Esophagus mucosa (tissue), 1 donor: ENCODE measurements around the gene SEMA6A. TPM values are rescaled to one million over a fixed set of nuclear protein-coding genes. Genes with fewer than 3 reads are reported as not detected.

Experiments used
- ATAC-seq: fragments of 200-7000 bp; cut with Tn5 transposase; one replicate; pipeline ENCODE4 v1.9.1; 2020
- total RNA-seq: library from RNA; stranded (reverse); gene quantifications from one replicate; pipeline ENCODE4 v1.2.4, GENCODE V29; 2023
- donor health status: DM: yes; HTN: yes; CAD: no.

The SEMA6A gene
- total RNA-seq, 1 donor from 2014 or later, result 6.1 TPM

DNA sequence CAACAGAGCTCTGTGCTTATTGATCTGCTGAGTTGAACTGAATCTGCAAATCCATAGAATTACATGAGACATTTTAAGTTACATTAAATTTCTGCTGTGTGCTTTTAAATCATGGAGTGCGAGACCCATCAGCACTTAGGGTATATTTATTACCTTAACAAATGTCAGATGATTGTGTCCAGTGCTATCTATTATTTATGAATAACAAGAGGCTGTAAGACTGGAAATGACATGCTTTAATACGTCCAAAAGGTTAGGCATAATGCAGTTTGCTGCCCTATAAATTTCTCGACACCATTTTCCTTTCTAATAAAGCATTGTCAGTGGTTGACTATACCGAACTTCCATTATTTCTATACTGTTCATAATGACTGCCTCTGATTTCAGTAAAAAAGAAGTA, 117.6 kb downstream of the SEMA6A start:
- no peak for ATAC-seq

DNA sequence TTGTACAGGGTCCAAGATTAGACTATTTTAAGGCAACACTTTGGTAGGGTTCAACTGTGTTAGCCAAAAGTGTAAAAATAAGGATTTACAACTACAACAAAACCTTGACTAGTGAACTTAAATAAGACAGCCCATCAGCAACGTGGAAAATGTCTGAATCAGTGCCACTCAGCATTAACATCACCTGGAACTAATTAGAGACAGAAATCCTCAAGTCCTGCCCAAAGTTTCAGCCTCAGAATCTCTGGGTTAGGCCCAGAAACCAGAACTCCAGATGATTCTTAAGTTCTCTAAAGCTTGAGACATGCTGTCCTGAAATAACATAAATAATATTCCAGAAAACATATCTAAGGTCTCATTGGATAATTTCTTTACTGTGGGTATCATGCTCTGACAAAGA, 118.6 kb downstream of the SEMA6A start:
- ATAC-seq, result no peak

DNA sequence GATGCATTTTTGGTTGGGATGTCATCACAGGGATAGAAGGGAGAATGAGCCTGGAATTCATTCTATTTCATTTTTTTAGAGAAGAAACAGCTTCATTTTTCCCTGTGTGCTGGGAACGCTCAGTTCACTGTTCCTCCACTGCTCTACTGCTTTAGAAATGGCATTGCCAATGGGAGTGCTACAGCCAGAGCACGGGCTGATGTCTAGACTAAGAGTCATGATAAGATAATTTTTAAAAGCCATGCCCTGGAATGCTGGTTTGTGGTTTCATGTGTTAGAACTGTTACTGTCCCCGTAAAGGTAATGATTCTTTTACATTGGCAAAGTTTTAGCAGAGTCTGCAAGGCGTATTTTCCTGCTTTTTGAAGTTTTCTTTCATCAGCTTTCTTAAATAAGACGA, 119.6 kb downstream of the SEMA6A start:
- no peak for ATAC-seq

DNA sequence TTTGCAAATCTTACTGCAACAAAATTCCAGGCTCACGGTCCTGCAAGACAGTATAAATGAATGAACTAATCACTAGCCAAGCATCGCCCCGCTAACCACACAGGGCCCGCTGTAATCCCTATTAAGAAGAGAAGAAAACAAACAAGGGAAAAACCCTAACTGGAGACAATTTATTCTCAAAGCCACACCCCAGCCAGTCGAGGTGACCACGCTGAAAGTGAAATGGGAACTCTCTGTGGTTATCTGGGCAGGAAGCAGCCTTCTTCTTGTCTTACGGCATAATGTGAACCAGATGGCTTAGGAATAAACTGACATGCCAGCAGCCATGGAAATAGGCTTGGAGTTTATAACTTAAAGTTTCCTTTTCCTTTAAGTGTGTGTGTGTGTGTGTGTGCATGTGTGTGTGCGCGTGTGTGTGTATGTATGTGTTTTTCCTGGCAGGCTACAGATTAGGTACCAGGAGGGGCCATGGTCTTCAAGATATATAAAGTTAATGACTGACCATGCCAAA, 120.2 kb downstream of the SEMA6A start:
- ATAC-seq, result peak; percentile 17

DNA sequence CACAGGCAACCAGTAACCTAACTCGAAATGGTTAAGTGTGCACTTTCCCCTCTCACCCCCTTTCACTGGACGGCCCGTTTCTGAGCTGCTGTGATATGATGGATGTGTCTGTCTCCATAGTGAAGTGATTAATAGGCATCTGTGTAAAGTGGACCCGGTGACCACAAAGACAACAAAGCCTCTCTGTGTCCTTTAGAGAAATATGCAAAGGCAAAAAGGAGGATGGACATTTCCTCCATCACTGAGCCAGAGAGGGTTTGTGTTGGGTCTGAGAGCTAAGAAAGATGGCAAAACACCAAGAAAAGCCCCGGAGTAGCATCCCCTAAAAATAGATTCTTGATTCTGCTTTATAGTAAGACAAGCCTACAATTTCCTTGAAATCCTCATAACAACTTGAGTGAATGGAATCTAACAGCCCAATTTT, 120.6 kb downstream of the SEMA6A start:
- ATAC-seq, result no peak

DNA sequence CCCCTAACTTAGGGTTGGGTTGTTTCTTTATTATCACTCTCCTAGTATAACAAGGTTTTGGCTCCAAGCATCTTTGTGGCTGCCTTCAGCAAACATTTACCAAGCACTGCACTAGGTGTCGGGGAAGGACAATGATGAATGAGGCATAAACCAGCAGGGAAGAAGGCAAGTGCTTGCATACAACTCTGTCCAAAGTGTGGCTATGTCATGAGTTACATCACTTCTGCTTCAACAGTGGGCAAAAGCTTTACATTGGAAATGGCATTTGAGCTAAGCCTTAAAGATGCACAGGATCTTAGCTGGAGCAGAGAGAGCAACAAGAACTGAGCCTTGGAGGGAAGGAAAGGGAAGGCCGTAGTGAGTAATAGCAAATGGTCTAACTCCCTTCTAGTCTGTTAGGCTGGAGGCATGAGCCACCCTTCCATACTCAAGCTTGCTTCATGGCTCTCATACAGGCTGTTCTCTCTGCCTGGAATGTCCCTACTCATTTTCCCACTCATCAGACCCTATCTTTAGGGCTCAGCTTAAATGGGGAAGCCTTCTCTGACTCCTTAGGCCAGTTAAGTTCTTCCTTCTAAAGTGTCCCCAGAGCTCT, 121.8 kb downstream of the SEMA6A start:
- ATAC-seq, result no peak

DNA sequence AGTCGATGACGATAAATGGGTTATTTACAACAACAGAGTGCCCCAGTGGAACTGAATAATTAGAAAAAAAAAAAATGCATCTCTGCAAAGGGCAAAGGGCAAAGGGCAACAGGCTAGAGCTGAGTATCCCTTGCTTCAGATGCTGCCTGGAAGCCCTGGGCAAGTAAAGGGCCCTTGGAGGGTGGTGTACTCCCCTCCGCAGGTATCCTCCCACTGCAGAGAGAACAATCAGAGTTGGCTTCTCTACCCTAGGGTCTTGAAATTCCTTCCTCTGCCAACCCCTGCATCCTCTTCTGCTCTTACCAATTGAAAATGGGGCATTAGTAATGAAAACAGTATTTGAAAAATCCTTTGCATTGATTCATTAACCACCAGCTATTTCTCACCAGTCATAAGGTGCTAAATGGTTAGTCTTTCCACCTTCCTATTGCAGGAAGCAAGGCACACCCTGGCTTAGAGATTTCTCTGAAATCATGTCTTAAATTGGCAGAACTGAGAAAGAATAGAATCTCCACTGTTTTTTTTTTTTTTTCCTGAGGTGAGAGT, 122.6 kb downstream of the SEMA6A start:
- ATAC-seq, result no peak

DNA sequence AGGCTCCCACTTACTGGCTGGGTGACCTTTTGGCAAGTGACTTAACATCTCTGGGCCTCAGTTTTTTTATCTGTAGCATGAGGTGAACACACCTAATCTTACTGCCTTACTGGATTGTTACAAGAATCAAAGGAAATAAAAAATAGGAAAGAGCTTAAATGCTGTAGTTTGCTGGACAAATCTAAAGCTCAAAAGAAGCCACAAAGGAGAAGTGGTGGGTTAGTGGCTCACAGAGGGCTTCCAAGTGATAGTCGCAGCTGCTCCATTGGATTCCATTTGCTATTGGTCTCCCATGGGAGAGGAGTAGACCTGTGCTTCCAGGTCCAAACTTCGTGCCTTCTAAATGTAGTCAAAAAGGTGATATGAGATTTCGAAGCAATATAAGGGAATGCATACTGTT, 123.6 kb downstream of the SEMA6A start:
- ATAC-seq, result no peak

DNA sequence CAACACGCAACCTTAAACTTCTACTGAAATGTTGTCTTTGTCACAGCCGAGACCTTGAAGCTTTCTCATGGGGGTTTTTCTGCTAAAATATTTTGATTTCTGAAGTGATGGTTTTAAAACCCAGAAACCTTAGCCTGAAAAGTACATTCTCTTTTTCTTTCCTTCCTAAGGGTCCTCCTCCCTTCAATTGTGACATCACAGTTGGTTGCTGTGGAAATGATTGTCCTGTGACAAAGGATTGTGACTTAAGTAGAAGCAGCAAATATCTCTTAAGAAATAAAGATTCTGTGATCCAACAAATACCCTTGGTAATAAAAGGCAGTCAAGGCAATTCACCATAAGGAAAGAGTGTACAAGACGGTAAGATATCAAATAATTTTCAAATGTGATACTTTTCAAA, 125.2 kb downstream of the SEMA6A start:
- ATAC-seq, result no peak

DNA sequence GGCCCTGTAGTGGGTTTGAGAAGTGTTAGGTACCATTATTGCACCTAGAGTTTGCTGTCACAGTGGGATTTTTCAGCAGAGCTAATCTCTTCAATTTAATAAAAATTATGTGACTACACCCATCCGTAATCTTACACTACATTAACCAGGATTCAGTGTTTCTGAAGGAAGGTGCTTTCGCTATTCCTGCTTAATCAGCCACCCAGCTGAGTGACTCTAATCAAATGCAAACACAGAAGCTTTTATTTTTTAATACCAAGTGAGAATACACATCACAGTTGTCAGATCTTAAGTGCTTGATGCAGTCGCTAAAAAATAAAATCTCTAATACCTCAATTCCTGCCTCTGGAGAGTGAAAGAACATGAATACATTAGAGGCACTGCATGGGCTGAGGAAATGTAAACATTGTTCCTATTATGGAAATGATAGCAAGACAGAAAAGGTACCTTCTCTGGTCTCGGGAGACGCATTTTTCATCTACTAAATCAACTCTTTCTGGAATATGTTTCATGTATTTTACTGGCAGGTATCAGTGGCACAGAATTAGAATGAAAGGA, 125.7 kb downstream of the SEMA6A start:
- no peak for ATAC-seq

DNA sequence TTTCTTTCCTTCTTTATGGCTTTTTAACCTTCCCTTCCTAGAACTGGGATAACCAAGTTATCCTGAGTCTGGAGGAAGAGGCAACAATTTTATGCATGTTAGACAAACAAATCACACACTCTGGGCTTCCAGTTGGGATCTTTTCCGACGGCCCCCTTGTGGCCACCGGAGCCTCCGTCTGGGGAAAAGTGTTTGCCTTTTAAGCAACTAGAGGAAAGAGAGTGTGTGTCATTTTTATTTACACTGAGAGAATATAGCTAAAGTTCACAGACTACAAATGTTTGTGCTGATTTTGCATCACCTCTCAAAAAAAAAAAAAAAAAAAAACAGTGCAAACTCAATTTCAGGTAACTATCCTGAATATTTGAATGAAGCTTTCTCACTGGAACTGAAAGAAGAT, 126.2 kb downstream of the SEMA6A start:
- ATAC-seq, result no peak

DNA sequence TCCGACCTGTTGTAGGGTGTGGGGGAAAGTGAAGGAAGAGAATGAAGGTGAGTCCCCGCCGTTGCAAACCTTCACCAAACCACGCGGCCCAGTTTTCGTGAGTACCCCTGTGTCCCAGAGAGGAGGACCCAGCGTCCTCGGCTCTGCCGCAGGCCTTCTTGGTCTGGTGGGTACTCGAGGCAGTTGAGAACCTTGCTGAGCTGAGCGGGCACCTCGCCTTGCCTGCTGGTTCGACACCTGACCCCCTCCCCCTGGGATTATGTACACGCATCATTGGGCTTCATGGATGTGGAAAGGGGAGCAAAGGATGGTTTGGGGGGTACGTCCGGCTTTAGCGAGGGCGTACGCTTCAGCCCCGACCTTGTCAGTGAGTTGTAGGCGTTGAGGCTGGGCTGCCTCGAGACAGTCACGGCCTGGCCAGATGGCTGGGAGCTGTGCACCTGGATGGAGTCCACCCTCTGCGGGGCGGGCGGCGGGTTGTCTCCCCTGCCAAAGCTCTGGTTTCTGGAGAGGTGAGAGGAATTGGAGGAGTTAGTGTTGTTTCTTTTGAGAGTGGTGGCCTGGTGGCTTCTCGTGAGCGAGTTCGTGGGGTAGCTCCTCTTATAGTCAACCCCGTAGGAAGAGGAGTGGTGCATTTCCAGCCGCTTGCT, 128.1 kb downstream of the SEMA6A start:
- ATAC-seq, result no peak

DNA sequence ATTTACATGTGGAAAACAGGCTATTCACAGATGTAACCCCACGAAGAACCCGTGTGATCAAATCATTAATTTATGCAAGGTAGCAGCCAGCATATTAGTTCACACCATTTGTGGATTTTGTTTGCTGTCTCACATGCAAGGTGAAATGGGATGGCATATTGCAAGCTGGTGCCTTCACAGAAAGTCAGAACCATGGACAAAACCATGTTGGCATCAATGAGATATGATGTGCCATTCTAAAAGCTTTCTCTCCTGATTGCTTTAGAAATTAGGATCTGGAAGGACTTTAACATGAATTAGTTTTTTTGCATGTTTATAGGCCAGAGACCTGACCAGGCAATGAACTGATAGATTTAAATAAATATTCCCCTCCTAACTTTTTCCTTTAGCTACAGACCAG, 129.3 kb downstream of the SEMA6A start:
- no peak for ATAC-seq

DNA sequence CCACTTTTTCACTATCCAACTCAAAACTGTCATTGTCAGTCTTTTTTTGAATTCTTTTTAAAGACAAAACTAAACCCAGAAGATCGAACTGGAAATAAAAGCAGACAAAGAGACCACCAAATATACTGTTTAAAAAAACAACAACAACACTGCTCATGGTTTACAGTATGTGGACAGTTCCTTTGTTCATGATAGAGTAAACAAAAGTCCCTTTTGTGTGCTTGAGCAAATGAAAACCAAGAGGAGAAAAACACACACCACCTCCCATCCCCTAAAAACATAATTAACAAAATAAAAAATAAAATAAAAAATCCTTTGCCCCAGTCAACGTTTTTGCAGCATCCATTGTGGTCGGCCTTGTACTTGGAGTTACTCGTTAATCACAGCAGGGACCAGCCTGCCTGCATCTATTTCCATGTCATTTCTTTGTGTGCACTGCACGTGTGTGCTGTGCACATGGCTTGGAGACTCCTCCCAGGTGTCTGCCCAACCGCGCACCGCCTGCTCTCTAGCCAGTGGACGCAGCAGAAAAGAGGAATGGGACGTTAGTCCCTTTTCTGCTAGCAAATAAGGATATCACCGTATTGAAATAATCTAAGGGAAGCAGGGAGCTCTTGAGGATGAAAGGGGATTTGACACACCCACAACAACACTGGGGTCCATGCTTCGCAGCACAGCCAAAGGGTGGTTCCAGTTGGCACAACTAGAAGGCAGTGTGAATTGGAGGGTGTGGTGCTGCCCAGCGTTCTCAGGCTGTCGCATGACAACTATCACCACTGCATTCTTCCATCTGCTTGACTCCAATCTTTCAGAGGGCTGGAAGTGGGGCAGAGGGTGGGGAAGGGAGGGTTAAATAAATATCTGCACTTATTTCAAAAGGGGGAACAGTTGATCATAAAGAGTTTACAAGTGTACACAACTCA, 130.0 kb downstream of the SEMA6A start:
- no peak for ATAC-seq

DNA sequence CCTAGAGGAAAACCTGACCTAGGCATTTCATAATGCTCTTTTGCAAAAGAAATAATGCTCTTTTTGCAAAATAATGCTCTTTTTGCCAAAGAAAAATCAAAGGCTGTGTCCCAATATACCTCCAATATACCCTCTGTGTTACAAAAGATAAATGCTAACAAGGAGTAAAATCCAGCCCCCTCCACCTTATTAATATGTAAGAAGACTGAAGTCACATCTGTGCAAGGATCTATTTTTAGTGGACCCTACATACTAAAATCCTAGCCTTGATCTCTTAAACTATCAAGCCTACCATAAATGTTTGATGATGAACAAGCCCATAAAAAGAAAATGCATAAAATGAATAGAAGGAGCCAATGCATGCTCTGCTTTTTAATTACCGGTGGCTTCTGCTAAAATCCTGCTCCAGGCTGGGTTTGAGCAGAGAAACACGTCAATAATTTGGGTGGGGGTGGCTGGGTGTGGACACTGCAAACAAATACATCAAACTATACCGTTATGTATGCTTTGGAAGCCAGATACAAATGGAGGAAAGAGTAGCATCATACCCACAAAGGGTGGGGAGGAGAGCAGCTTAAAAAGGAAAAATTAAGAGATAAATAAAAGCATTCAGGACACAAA, 131.6 kb downstream of the SEMA6A start:
- ATAC-seq, result no peak

DNA sequence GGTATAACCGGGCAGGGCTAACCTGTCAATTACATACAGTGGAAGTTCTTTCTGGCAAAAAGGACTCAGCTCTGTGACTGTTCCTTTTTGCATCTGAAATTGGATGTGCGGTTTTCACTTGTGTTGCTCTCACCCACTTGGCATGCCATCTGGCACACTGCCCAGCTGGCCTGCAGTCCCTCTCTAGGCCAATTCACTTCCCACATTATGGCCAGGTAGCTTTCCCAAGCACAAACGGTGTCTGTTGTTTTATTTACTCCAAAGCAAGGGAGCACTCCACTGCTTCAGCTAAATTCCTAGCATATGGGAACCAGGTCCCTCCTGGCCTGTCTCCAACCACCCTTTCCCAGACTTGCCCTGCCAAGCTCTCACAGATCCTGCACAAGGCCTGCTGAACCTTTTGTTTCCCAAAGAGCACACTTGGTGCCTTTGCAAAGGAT, 132.5 kb downstream of the SEMA6A start:
- ATAC-seq, result no peak

DNA sequence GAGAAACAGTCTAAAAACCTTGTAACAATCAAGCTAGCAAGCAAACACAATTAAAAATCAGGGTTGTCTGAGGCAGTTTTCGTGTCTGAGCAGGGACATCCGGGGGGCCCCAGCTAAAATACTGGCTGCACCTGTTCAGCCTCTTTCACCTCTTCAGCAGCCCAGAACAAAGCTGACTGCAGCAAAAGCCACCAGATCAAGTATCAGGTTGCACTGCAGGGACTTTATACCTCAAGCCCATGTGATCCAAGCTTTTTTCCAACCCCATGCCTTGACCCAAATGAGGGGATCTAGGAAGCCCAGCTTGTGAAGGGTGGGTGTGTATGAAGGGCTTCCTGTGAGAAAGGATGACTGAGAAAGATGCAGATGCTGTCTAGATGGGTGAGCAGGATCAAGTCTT, 133.4 kb downstream of the SEMA6A start:
- no peak for ATAC-seq

DNA sequence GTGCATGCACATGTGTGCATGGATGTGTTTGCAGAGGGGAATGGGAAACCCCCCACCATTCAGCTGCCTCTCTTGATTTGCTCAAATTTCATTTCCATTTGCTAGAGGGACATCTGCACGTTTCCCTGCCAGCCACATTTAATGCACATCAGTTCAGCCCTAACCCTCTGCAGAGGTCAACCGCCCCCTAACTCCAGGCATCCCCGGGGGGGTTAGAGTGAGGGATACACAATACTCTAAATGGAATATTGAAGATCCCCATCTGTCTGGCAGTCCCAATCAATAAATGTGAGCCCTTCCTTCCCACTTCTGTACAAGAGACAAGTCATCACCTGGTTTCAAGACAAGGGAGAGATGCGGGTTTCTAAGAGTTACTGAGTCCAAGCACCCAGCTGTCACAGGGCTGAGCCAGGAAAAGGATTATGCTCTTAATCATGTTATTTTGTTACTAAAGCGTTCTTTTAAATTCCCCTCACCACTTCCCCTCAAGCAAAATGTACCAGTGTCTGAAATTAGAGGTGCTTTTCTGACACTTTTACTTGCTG, 134.1 kb downstream of the SEMA6A start:
- no peak for ATAC-seq

DNA sequence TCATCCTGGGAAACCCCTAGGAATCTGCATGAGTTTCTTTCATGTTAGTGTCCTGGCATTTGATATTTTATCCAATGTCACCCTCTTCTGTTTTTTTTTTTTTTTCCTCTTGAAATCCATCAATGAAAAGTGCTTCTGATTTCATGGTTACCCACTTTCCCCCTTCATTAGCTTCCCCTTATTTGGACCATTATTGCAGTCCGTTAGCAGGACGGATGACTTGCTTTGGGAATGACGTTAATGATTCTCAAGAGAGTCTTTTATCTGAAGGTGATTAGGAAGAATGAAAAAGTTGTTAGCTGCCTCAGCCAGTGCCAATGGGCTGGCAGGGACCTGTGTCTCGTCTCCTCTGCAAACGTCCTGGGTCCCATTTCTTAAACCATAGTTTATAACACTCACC, 134.7 kb downstream of the SEMA6A start:
- ATAC-seq, result no peak

DNA sequence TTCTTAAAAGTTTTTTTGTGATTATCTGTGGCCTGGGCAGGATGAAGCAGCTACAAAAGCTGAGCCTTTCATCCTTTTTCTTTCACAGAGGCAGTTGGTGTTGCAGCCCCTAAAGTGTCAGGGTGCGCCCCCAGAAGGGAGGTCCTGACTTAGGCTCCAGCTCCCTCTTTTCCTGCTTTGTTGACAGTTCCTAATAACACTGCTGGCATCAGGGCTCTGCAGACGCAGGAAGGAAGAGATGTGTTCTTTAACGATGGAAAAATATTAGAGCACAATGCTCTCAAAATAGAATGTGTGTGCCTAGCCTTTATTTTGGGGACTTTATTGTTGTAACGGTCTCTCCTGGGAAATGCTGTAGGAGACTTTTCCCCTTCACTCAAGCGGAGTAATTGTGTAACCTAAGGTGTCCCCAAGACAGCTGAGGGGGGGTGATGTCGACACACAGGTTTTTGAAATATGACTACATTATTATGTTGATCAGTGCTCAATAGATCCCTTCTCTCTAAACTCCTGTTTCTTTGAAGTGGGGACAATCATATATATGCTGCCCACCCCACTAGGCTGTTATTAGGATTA, 135.6 kb downstream of the SEMA6A start:
- no peak for ATAC-seq

DNA sequence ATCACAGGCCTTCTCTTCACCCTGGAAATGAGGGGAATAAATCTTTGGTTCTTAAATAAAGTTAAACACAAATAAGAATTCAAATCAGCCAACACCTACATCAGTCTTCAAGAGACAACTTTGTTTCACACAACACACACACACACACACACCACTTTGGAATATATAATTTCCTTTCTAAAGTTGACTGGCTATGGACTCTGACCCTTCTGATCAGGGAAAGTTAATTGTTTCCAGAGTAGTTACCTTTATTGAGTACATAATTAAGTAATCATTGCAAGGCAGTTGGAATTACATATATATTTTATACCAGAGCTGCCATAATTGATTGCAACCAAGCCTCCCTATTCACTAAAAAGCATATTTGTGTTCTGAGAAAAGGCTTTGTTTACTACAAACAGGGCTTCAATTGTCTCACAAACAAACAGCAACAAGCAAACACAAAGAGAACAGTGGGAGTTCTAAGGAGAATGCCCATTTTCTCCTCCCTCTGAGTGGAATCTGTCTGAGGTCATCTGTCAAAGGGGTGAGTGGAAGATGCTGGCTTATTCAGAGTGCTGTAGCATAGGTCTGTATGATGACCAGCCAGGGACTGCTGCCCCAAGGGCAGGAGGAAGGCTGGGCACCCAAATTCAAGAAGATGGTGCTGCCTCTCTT, 136.6 kb downstream of the SEMA6A start:
- no peak for ATAC-seq
